Upper lobe of left lung (tissue), 4 donors: ENCODE data around the gene MIER2.

Experiments used
- CTCF ChIP-seq, 6 experiments: fragments of 450-650 bp in 4 of 6; fragments of 200-600 bp in 2 of 6; sonication (generic) in 2 of 6; IDR thresholded peaks; one replicate each; pipeline ENCODE4 v1.5.1; 2016 to 2019; ENCODE audit warnings: antibody characterized with exemption in 6 of 6
- EP300 ChIP-seq, 4 donors: sonication (generic); formaldehyde crosslinking; IDR thresholded peaks; one replicate each; pipeline ENCODE4 v1.5.1; 2017; ENCODE audit warnings: antibody characterized with exemption in 4 of 4, control low read depth in 2 of 4
- POLR2A ChIP-seq, 4 donors: fragments of 450-650 bp; IDR thresholded peaks; one replicate each; pipeline ENCODE4 v1.5.1; 2016 to 2017; ENCODE audit warnings: antibody characterized with exemption in 4 of 4, mild to moderate bottlenecking in 2 of 4

- no peak for TF ChIP-seq EP300 (IDR thresholded peaks at IDR 0.05)
- no peak for TF ChIP-seq CTCF (IDR thresholded peaks at IDR 0.05)
- TF ChIP-seq POLR2A (IDR thresholded peaks at IDR 0.05) = no peak
These were observed 62.1 kb downstream of the MIER2 start for GRCh38 chr19:282501-282900.
